Measurements from ENCODE around the gene PDE6C.

PDE6C gene

DNA sequence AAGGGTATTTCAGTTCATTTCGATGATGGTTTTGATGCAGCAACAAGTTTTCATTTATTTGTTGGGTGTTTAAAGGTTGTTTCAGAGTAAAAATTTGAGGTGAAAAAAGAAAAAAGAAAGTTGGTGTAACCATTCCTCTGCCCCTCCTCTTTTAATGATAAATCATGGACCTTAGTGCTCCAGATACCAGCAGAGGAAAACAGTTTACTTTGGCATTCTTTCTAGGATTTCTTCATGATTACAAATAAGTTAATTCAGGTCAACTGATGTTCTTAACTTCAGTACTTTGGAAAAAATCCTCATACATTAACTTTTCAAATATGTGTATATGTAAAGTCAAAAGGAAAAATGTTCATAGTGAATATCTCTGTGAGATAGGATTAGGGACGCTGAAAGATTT is 9.3 kb upstream of the PDE6C start:
- no peak overlapping the region for H3K4me3 ChIP-seq (ENCODE audit: control insufficient read depth, low read depth, low read length)
- TF ChIP-seq, protein P1, sequence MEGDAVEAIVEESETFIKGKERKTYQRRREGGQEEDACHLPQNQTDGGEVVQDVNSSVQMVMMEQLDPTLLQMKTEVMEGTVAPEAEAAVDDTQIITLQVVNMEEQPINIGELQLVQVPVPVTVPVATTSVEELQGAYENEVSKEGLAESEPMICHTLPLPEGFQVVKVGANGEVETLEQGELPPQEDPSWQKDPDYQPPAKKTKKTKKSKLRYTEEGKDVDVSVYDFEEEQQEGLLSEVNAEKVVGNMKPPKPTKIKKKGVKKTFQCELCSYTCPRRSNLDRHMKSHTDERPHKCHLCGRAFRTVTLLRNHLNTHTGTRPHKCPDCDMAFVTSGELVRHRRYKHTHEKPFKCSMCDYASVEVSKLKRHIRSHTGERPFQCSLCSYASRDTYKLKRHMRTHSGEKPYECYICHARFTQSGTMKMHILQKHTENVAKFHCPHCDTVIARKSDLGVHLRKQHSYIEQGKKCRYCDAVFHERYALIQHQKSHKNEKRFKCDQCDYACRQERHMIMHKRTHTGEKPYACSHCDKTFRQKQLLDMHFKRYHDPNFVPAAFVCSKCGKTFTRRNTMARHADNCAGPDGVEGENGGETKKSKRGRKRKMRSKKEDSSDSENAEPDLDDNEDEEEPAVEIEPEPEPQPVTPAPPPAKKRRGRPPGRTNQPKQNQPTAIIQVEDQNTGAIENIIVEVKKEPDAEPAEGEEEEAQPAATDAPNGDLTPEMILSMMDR (conservative IDR thresholded peaks at IDR 0.05; ENCODE audit: control insufficient read depth, insufficient read depth, low read depth, low read length) = no peak
- no peak for DNase-seq (ENCODE audit: low read depth)

DNA sequence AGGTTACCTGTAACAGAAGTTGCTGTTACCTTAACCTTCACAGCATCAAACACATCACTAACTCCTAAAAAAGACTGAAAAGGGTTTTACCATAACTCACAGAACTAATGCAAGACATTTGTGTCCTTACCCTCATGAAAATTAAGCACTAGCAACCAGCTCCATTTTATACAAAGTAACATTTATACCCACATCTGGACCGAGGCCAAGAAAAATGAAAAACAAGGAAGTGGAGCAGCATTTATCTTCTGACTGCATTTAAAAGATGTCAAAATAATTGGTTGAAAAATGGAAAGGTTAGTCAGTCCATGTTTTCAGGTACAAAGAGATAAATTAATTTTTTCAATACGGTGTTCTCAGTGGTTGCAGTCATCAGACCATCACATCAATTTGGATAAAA is 8.2 kb upstream of the PDE6C start:
- H3K4me3 ChIP-seq (ENCODE audit: control insufficient read depth, low read depth, low read length) = no peak overlapping the region
- no peak for DNase-seq (ENCODE audit: low read depth)
- TF ChIP-seq, protein P1 (conservative IDR thresholded peaks at IDR 0.05; ENCODE audit: control insufficient read depth, insufficient read depth, low read depth, low read length) = no peak

DNA sequence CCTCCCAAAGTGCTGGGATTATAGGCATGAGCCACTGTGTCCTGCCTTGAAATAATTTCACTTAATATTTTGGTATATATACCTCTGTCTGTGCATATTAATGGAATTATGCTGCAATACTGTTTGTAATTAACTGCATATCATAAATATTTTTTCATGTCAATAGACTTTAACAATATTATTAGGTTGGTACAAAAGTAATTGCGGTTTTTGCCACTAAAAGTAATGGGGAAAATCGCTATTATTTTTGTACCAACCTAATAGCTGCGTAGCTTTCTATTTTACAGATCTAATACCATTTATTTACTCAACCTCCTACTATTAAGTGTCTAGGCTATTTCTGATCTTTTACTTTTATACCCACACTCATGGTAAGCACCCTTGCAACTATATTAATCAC is 3.9 kb upstream of the PDE6C start:
- TF ChIP-seq, protein P1 (conservative IDR thresholded peaks at IDR 0.05; ENCODE audit: control insufficient read depth, insufficient read depth, low read depth, low read length) = no peak
- DNase-seq (ENCODE audit: low read depth) = no peak

DNA sequence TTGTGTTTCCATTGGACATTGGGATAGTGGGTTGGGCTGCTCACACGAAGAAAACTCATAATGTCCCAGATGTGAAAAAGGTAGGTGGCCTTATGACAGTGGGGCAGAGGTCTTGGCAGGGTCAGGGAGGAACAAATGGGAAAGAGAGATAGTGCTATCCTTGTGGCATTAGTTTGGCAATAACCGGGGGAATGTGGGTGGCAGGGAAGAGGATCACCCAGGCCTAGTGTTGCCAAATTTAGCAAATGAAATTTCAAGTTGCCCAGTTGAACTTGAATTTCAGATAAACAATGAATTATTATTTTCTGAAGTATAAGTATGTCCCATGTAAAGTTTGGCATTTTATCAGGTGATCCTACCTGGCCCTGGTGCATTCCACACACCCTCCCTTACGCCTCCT is 789 bp downstream of the PDE6C start:
- DNase-seq (ENCODE audit: low read depth) = no peak
- H3K4me3 ChIP-seq (ENCODE audit: control insufficient read depth, low read depth, low read length) = no peak overlapping the region
- TF ChIP-seq, protein P1 (conservative IDR thresholded peaks at IDR 0.05; ENCODE audit: control insufficient read depth, insufficient read depth, low read depth, low read length) = no peak

More for the DNA sequence above, 3.9 kb upstream of the PDE6C start:
- no peak overlapping the region for H3K4me3 ChIP-seq (ENCODE audit: control insufficient read depth, low read depth, low read length)

DNA sequence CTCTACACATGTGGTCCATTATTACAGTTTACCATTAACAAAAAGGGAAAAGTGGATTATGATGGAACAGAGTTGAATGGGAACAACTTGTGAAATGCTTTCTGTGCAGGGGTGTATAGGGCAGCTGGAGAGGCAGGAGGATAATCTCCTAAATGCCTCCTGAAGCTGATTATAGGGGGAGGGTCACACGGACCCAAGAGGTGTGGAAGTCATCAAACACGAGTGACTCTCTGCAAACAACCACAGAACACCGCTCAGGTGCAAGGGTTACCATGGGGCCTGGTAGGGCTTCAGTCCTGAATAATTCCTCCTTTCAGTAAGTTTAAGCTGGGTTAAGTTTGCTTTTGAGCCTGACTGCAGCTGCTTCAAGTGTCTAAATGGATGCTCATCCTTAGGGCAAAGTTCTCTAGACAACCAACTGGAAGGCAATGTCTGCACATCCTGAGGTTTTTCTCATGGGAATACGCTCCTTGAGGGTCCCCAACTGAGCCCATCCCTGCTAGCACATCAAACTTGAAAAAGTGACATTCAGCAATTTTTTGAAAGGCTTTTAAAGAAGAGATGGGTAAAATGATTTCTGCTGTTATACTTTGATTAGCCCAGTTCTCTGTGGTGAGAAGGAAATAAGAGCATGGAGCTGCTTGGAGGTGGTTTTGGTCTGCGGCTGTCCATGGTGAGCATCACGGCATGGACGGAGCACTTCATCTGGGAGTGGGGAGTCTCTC is 1.9 kb downstream of the PDE6C start:
- TF ChIP-seq, protein P1 (conservative IDR thresholded peaks at IDR 0.05; ENCODE audit: control insufficient read depth, insufficient read depth, low read depth, low read length) = no peak
- H3K4me3 ChIP-seq (ENCODE audit: control insufficient read depth, low read depth, low read length) = no peak overlapping the region
- DNase-seq (ENCODE audit: low read depth) = no peak

DNA sequence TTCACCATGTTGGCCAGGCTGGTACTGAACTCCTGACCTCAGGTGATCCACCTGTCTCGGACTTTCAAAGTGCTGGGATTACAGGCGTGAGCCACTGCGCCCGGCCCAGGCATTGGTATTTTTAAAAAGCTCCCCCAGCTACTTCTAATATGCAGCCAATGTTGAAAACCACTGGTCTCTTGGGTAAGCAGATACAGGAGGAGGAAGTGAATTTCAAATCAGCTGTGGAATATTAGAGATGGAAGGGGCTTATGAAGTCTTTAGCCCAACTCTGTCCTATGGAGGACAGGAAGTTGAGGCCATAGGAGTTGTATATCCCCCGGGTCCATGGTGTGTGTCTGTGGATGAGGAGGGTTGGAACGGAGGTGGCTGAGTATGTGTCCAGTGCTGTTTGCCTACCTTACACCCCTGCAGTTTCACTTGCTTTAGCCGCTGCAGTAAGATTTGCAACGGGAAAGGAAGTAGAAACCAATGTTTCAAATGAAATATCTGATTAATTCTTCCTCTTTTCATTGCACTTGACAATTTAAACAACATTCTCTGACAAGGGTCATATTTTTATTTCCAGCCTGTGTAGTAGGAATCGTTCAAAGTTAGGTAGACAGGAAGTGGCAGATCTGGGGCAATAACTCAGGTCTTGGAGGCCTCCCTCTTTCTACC is 3.4 kb downstream of the PDE6C start:
- TF ChIP-seq, protein P1 (conservative IDR thresholded peaks at IDR 0.05; ENCODE audit: control insufficient read depth, insufficient read depth, low read depth, low read length) = no peak
- no peak for DNase-seq (ENCODE audit: low read depth)
- H3K4me3 ChIP-seq (ENCODE audit: control insufficient read depth, low read depth, low read length) = no peak overlapping the region
